Activated CD4-positive, alpha-beta T cell treated with anti-CD3 and anti-CD28 coated beads, Interleukin-2, amount 50 U/mL, for 48 hours (primary cell): ENCODE measurements around the gene C20orf144.
A peak's percentile ranks its signal among the peaks of the same experiment; 100 is the strongest.

Experiments used
- DNase-seq, 2 experiments: peaks; one replicate each; pipeline ENCODE4 v3.0.0-alpha.2; 2020

The C20orf144 gene

DNA sequence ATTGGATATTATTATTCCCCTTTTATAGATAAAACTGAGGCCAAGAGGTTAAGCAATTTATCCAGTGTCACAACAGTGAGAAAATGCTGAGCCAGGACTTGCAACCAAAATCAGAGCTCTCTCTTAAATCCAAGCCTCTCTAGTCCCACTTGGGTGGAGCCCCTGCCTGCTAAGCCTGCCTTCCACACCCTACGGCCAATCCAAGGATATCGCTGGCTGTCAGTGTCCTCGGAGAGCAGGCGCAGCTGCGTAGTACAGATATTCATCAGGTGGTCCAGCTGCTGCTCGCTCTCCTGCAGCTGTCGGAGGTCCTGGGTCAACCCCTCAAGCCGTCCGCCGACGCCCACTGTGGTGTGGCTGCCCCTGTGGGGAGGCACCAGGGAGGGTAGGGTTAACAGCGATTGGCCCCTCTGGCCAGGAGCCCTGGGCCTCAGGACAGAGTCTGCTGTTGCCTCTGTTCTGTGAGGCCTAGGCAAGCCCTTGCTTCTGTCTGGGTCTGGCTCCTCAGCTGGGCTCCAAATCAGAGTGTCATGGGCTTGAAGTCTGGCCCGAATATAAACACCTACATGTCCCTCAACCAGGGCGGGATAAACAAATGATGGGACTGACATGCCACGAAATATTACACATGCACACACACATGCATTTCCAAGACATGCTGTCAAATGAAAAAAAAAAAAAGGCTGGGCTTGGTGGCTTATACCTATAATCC lies 16.0 kb downstream of the C20orf144 start:
- no peak for DNase-seq

DNA sequence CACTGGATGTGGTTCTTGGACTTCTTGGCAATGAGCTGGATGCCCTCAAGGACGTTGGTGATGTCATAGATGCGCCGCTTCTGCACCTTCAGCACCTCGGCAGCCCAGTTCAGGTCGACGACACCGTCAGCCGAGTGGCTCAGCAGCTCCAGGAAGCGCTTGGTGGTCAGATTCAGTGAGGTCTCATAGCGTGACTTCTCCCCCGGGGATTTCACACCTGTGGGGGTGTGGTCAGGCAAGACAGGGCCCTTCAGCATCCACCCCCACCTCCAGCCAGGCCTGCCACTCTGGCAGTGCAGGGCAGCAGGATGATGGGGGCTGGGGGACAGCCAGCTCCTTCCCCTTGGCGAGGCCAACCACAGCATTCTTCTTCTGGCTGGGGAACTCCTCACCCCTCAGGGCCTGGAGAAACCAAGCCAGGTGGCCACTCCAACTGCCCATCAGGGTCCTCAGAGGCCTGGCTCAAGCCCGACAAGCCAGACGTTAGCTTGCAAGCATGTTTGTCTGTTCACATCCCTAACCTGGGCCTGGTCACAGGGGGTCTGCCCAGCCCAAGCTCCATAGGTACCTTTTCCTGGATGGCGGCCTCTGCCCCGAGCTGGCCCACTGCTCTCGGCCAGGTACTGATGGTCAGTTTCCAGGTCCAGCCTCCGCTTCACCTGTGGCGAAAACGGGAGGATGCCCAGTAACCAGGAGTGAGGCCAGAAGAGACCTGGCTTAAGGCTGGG lies 17.8 kb downstream of the C20orf144 start:
- peak in 1 of 2 experiments; percentile 50 for DNase-seq

DNA sequence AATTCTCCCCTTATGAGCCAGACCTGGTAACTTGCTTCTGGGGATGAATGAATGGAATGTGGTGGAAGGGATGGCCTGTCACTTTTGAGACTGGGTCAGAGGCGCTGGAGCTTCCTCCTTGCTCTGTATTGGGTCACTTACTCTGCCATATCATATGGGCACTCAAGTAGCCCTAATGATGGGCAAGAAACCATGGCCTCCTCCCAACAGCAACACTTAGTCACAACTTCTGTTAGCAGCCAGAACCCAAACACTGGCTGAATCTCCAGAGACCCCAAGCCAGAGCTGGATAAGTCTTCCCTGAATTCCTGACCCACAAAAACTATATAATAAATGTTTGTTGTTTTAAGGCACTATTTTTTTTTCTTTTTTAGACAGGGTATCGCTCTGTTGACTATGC lies 18.6 kb downstream of the C20orf144 start:
- DNase-seq, result no peak

DNA sequence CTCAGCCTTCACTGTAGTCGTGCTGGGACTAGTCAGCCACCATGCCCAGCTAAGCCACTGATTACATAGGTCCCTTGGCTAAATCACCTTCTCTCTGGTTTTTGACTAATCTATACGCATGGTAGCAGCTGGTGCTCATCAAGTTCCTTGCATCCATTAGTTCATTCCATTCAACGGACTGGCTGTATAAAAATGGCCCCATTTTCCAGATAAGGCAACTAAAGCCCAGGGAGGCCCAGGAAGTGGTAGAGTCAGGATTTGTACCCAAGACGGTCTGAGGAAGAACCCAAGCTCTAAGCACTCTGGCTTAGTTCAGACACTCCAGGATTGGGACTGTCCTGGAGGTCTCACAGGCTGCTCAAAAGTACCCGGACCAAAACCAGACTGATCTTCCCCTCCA lies 19.2 kb downstream of the C20orf144 start:
- DNase-seq, result no peak

DNA sequence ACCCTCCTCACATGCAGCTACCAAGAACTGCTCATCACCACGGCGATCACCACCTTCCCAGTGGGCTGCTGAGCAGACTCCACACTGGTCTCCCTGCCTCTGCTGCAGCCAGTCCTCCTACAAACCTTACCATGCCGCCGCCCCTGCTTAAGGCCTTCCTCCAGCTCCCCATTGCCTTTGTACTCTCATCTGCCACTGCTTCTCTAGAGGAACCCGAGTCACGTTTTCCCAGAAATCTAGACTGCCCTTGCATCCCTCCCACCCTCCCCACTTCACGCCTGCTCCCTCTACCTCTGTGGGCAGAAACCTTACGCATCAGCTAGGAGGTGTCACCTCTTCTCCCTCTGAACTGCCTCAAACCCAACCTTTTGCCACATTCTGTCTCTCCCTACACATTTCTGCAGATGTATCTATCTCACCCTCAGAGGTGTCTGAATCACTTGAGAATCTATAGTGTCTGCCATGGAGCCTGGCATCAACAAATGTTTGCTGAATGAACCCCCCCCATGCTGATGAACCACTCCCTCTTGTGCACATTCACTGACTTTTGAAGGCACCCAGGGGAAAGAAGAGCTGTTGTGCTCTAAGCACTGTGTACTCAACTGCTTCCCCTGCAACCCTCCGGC lies 19.7 kb downstream of the C20orf144 start:
- no peak for DNase-seq

DNA sequence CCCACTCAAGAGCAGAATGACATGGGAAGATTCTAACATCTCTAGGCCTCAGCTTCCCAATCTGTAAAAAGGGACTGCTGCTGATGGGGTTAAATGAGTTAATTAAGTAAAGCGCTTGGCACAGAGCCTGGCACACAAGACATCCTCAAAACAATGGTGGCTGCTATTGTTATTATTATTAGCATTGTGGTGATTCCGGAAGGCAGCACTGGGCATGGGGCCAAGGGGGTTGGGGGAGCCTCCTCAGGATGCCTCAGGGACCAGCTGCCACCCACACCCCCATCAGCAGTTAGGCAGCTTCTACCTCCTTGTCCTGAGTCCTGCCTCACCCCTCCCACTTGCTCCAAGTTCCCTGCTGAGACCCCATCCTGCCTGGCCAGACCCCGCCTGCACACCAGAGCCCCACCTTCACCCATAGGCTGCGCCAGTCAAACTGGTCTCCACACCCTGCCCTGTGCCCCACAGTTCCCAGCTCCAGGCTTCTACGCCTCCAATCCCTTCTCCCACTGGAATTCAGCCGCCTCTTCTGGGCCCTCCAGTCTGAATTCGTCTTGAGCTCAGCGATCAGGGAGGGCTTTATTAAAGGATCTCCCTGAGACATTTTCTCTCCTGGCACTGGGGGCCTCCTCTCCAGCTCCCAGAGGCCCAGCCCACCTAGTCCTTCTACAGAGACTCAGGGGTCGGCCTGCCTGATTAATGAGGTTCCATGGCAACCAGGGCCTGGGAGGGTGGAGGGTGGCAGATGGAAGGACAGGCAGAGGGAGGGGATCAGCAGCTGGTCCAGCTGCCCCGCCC lies 22.6 kb downstream of the C20orf144 start:
- DNase-seq, result no peak

DNA sequence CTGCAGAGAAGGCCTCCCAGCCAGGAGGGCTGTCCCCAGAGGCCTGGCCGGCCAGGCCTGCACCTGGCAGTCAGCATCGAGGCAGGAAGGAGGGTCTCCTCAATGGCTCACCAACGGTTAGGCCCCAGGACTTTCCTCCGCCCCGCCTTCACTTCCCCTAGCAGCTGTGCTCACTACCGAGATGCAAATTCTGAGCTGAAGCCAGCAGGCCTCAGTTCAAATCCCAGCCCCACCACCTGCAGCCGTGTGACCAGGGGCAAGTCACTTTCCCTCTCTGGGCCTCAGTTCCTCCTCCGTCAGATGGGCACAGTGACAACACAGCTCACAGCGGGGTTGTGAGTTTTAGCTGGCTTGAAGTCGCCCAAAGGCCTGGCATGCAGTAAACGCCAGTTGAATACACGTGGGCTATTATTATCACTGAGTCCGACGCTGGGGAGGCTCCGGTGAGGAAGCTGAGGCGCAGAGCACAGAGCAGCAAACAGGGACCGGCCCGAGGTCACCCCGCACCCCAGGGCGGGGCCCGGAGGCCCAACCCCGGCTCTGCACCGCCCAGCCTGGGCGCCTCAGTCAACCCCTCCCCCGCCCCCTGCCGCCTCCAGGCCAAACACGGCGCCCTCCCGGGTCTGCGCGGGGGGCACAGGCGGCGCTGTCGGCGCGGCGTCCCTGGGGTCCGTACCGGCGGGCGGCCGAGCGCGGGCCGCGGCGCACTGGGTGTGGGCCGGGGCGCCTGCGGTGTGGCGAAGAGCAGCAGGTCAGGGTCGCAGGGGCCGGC lies 23.4 kb downstream of the C20orf144 start:
- peak; percentile 75 to 79 for DNase-seq

DNA sequence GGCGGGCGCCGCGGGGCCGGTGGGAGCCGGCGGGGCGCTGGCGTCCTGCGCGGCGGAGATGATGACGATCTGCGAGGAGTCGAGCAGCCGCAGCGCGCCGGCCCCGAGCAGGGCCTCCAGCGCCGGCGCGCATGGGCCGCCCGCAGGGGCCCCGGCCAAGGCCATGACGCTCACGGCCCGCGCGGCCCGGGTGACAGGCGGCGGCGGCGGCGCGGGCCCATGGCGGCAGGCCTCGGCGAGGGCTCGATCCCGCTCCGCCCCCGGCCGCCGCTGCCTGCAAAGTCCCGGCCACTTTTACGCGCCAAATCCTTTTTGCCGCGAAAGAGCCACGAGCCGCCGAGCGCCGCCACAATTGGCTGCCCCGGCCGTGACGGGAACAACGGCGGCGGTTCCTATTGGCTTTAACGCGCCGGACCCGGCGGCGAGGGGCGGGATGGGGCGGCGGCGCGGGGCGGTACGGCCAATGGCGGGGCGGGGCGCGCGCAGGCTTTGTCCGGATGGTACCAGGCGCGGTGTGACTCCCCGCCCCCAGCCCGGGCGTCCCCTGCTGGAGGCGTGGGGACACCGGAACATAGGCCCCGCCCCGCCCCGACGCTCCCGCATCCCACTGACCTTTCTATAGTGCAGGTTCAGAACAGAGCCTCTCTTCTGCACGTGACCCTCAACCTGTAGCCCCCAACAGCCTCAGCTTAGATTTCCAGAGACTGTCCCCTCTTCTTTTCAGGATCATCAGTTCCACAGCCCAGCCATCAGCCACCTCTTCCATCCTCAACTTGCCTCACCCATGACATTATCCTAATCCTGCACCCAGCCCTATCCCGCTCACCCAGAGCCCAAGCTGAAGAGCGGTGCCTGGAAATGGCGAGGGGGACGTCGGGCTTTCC lies 24.2 kb downstream of the C20orf144 start, which contains the start of gene E2F1:
TSS of gene E2F1 (minus strand) at position 286 of the 884 bp plus-strand sequence. CDS start at position 165, 121 bp downstream.
- peak; percentile 97 for DNase-seq

DNA sequence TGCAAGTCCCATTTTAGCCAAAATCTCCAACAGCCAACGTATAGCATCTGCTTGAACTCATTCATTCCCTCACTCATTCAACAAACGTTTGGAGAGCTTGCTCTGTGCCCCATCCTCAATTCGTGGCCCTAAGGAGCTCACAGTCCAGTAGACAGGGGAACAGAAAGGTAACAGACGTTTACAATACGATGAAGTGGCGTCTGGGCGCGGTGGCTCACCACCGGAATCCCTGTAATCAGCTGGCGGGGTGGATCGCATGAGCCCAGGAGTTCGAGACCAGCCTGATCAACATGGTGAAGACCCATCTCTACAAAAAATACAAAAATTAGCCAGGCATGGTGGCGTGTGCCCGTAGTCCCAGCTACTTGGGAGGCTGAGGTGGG lies 24.8 kb downstream of the C20orf144 start:
- no peak for DNase-seq

DNA sequence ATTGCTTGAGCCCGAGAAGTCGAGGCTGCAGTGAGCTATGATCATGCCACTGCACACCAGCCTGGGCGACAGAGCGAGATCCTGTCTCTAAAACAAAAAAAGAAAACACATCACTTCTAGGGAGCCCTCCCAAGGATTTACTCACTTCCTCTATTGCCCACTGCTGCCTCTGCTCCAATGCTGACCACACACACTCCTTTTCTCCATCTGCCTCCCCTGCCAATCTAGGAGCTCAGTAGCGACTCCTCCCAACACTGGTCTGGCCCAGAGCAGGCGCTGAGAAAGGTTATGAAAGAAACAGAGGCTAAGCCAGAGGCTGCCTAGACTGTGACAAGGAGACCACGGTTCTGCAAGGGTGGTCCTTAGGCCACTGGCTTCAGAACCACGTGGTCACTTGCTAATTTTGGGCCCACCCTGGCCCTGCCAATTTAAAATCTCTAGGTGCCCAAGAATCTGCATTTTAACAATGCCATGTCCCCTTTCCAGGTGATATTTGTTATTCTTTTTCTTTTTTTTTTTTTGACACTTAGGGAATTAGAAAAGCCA lies 25.3 kb downstream of the C20orf144 start:
- DNase-seq, result no peak

DNA sequence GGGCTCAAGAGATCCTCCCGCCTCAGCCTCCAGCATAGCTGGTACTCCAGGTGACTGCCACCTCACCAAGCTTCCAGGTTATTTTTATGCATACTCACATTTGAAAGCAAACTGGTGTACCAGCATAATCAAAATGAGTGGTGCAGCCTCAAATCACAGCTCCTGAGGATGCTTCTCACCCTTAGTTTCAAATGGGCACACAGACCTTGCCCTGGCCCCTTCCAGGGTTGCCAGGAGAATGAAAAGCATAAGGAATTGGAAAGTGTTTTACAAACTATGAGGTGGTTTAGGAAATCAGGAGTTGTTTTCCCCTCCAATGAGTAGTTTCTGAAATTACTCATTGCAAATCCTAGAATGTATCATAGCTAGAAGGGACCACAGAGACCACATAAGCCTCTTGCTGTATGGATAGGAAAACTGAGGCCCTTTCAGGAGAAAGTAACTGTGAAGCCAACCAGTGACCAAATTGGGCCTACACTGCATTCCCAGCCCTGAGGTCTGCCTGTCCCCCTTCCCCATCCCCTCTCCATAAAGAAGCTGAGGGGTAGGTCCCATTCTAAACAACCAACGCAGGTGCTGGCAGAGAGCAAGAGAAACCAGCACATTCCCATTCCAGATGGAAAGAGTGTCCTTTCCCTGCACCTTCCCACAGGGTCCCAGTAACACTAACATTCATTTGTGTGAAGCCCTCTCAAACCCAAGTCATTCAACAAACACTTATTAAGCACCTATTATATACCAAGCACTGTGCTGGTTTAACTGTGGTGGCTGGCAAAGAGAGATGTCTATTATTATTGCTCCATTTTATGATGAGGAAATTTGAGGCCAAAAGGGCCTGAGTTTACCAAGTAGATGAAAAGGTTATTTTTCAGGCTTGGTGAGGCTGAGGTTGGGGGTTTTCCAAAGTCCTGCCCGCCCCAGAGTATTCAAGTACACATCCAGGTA lies 26.1 kb downstream of the C20orf144 start:
- no peak for DNase-seq

DNA sequence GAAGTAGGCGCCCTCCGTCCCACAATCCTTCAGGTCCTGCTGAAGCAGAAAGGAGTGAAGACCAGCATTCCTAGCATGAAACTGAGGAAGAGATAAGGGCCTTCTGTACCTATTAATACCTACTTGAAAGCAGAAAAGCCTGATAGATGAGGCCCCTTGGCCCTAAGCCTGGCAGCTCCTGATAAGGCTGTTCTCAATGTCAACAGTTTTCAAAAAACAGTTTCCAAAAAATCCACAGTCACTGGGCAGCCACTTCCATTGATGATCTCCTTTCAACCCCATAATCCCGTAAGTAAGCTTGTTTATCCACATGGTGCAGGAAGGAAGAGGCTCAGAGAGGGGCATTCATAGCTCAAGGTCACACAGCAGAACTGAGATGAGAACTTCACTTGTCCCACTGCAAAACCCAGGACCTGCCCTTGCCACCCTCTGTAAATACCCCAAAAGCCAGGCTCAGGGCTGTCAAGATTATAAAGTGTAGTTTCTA lies 26.9 kb downstream of the C20orf144 start:
- no peak for DNase-seq

DNA sequence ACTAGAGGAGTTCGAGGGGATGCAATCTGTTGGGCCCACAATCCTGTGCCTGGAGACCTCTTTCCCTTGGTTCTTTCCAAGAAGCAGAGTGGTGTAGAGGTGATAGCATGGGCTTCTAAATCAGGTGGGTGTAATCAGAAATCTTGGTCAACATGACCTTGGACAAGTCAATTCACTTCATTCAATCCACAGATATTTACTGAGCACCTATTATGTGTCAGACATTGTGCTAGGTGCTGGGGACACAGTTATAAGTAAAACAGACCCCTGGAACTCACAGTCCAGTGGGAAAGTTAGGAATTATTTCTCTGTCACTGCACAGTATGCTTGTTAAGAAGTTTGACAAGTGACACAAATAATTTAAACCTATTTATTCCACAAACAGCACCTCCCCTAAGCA lies 27.4 kb downstream of the C20orf144 start:
- DNase-seq, result no peak

DNA sequence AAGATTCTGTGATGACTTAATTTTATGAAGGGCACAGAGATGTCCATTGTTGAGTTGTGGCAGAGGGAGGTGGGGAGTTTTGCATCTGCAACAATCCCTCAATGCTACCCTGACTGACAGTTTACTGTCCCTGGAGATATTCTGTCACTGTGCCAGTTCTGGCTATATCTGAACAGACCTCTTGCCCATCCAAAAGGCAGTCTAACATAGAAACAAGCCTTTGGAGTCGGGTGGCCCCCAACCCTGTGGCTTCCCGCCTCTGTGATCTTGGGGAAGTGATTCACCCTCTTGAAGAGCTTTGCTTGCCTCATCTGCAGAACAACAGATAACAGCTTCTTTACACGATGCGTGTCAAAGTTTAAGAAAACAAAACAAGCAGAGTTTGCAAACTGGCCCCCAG lies 27.8 kb downstream of the C20orf144 start:
- DNase-seq, result peak; percentile 51 to 54

DNA sequence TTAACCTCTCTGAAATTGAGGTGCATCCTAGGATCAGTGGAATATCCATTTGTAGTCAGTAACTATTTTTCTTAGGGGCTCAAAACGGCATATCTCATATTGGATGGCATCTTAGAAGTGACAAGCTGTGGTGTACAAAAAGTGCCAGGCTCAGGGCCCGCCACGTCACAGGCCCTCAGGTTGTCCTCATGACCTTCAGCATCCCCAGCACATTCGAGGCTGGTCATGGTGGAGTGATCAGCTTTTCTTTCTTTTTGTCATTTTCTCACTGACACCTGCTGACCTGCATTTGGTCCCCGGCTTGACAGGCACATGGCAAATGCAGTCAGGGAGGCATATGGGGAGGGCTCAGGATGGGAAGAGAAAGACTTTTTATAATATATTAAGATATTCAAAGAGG lies 31.2 kb downstream of the C20orf144 start:
- no peak for DNase-seq

DNA sequence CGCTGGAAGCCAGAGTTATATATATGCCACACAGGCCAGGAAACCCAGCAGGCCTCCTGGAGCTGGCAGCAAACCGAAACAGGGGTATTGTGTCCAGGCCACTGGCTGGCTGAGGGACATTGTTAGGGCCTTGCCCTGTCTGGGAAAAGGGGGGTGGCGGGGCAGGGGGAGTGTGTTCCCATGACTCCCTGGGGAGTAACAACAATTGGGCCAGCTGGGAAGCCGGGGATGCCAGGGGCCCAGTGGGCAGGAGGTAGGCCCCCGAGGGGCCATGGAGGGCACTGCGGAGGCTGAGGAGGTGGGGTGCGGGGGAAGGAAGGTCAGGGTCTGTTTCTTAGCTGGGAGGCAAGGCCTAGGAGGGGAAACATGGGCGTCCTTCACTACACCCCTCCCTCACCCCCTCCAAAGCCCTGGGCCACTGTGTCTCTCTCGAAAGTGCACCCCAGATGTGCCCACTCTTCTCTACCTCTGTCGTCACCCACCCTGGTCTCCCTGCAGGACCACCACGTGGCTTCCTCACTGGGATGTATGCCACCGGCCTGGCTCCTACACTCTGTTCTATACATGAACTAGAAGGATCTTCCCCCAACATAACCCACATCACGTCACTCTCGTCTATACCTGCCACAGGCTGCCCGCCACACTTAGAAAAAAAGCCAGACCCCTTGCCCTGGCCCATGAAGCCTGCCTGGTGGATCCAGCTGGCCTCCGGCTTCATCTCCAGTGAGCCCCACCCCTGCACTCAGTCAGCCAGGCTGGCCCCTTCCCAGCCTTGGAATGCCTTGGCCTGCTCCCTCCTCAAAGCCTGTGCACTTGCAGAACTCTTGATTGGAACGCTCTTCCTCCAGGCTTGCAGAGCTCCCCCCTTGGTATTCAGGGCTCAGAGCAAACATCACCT lies 31.9 kb downstream of the C20orf144 start:
- DNase-seq, result no peak

DNA sequence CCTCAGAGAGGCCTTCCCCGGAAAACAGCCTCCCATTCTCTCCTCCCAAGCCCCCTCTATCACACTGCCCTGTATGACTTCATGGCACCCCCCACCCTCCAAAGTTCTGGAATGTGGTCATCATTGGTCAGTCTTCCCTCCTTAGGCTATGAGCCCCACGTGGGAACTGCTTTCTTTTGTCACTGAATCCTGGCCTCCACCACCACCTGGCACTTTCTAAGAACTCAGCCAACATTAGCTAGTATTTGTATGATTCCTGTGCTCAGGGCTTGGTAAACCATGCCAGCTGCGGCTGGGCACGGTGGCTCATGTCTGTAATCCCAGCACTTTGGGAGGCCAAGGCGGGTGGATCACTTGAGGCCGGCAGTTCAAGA lies 32.5 kb downstream of the C20orf144 start:
- DNase-seq, result no peak

DNA sequence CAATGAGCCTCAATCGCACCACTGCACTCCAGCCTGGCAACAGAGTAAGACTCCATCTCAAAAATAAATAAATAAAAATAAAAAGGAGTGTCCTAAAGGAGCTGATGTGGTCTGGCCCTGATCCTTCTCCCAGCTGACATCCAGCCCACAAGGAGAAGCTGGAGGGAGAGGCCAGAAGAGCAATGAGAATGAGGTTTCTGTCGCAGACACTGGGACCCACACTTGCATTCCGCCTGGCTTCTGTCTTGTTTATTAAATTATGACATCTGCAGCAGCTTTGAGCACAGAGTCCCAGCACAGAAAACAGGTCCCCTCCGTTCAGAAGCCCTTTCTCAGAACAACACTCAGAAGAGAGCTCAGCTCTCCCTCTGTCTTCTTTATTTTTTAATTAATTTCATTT lies 34.3 kb downstream of the C20orf144 start:
- DNase-seq, result no peak

DNA sequence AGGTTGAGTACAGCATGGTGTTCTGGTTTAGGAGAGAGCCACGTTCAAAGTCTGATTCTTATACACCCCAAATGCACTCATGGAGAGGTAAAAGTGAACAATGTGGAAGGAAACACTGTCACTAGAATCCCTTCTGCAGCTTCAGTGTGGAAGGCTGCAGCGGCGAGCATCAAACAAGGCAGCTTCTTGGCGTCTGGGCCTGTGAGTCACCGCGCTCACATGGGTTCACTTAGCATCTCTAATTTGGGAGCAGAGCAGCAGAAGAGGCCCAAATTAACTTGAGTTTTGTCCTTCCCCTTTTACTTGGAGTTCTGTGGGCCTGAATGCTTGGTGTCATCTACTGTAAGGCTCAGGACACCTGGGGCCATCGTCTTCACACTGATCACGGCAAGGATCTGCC lies 35.0 kb downstream of the C20orf144 start:
- DNase-seq, result no peak
